SK-N-SH (cell line): Measurements from ENCODE around the gene PAIP1.

ENCODE experiments used
- CHD2 ChIP-seq: fragments of 150-350 bp; IDR thresholded peaks from 2 replicates; pipeline ENCODE4 v1.6.1; 2018; ENCODE audit warnings: low read length; ENCODE audit not compliant: partially characterized antibody
- CTCF ChIP-seq: fragments of 200-600 bp; sonication (generic); IDR thresholded peaks from 2 replicates; pipeline ENCODE4 v1.6.1; 2017; ENCODE audit warnings: antibody characterized with exemption, mild to moderate bottlenecking, moderate library complexity
- EP300 ChIP-seq, 2 experiments: IDR thresholded peaks; 2 replicates each; pipeline versions ENCODE4 v1.4.0 to v1.6.1; 2012; ENCODE audit warnings: borderline replicate concordance in 1 of 2, low read depth in 1 of 2, low read length in 1 of 2
- EZH2phosphoT487 ChIP-seq: fragments of 200-600 bp; sonication (generic); IDR thresholded peaks from 2 replicates; pipeline ENCODE4 v1.6.1; 2017; ENCODE audit warnings: low read depth, mixed run types, mild to moderate bottlenecking, antibody characterized with exemption, moderate library complexity, borderline replicate concordance
- GATA2 ChIP-seq: sonication (generic); formaldehyde crosslinking; IDR thresholded peaks from 2 replicates; pipeline ENCODE4 v1.5.0; 2020; ENCODE audit warnings: mild to moderate bottlenecking, missing genetic modification reagents
- MAX ChIP-seq: IDR thresholded peaks from 2 replicates; pipeline ENCODE4 v1.4.0; 2012; ENCODE audit warnings: low read depth
- NFIC ChIP-seq: IDR thresholded peaks from 2 replicates; pipeline ENCODE4 v1.4.0; 2012; ENCODE audit warnings: borderline replicate concordance
- POLR2AphosphoS5 ChIP-seq: IDR thresholded peaks from 2 replicates; pipeline ENCODE4 v1.6.1; 2012; ENCODE audit warnings: low read depth, low read length
- RCOR1 ChIP-seq: fragments of 150-350 bp; IDR thresholded peaks from 2 replicates; pipeline ENCODE4 v1.6.1; 2017; ENCODE audit warnings: antibody characterized with exemption, low read length
- SMC3 ChIP-seq: IDR thresholded peaks from 2 replicates; pipeline ENCODE4 v1.6.1; 2012; ENCODE audit warnings: low read depth, low read length, improper control_type of control experiment
- TAF1 ChIP-seq: IDR thresholded peaks from 2 replicates; pipeline ENCODE4 v1.6.1; 2012; ENCODE audit warnings: low read depth, mild to moderate bottlenecking, low read length, moderate library complexity, borderline replicate concordance
- USF2 ChIP-seq: fragments of 150-350 bp; IDR thresholded peaks from 2 replicates; pipeline ENCODE4 v1.6.1; 2017; ENCODE audit warnings: antibody characterized with exemption, low read length, low read depth, borderline replicate concordance
- TF ChIP-seq, protein P1 (sequence below): IDR thresholded peaks from 2 replicates; pipeline ENCODE4 v1.4.0; 2012; ENCODE audit warnings: low read depth, borderline replicate concordance
- TF ChIP-seq, protein P2 (sequence below): IDR thresholded peaks from 2 replicates; pipeline ENCODE4; 2012

DNA sequence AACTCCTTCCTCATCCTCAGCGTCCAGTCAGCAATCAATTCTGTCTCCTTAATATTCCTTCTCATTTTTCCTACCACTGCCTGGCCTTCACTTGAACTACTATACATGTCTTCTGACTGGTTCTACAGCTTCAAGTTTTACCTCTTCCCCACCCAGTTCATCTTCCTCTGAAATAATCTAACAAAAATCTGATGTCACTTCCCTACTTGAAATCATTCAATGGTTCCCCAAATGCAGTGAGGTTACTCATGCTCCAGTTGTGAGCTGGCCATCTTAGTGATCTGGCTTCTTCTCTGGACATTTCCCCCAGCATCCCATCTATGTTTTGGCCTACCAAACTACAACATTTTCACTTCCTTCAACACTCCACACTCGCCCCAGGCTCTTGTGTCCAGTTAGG is 58.3 kb downstream of the PAIP1 start:
- TF ChIP-seq CTCF, result no peak
- TF ChIP-seq RCOR1, result no peak
- TF ChIP-seq CHD2, result no peak
- no peak for TF ChIP-seq TAF1
- no peak for TF ChIP-seq NFIC
- TF ChIP-seq USF2, result no peak
- TF ChIP-seq, protein P1, sequence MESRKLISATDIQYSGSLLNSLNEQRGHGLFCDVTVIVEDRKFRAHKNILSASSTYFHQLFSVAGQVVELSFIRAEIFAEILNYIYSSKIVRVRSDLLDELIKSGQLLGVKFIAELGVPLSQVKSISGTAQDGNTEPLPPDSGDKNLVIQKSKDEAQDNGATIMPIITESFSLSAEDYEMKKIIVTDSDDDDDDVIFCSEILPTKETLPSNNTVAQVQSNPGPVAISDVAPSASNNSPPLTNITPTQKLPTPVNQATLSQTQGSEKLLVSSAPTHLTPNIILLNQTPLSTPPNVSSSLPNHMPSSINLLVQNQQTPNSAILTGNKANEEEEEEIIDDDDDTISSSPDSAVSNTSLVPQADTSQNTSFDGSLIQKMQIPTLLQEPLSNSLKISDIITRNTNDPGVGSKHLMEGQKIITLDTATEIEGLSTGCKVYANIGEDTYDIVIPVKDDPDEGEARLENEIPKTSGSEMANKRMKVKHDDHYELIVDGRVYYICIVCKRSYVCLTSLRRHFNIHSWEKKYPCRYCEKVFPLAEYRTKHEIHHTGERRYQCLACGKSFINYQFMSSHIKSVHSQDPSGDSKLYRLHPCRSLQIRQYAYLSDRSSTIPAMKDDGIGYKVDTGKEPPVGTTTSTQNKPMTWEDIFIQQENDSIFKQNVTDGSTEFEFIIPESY, result no peak
- TF ChIP-seq POLR2AphosphoS5, result no peak
- TF ChIP-seq MAX, result no peak
- TF ChIP-seq, protein P2, sequence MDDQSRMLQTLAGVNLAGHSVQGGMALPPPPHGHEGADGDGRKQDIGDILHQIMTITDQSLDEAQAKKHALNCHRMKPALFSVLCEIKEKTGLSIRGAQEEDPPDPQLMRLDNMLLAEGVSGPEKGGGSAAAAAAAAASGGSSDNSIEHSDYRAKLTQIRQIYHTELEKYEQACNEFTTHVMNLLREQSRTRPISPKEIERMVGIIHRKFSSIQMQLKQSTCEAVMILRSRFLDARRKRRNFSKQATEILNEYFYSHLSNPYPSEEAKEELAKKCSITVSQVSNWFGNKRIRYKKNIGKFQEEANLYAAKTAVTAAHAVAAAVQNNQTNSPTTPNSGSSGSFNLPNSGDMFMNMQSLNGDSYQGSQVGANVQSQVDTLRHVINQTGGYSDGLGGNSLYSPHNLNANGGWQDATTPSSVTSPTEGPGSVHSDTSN, result no peak
- TF ChIP-seq EP300 (IDR thresholded peaks at IDR 0.05; ENCODE audit: borderline replicate concordance in 1 of 2, low read depth in 1 of 2, low read length in 1 of 2), result no peak
- TF ChIP-seq GATA2, result no peak
- no peak for TF ChIP-seq SMC3
- TF ChIP-seq EZH2phosphoT487, result no peak
